SK-N-SH treated with all-trans-retinoic acid at 6 μM for 48 hours (cell line): Measurements from ENCODE around the gene MT1H.

ENCODE experiments used
- ATAC-seq: fragments of 200-7000 bp; cut with Tn5 transposase; 3 replicates; pipeline ENCODE4 v1.9.1; 2020; ENCODE audit warnings: mild to moderate bottlenecking, moderate library complexity
- ARNTL ChIP-seq: fragments of 450-650 bp; formaldehyde crosslinking; IDR thresholded peaks from 2 replicates; pipeline ENCODE4 v1.5.0; 2020; ENCODE audit warnings: low read depth, mild to moderate bottlenecking, moderate library complexity, borderline replicate concordance
- CREB5 ChIP-seq: fragments of 250-450 bp; sonication (Bioruptor Pico); IDR thresholded peaks from 2 replicates; pipeline ENCODE4 v1.5.1; 2020; ENCODE audit warnings: low read depth, mild to moderate bottlenecking, moderate library complexity
- CSDC2 ChIP-seq: fragments of 250-450 bp; sonication (Bioruptor Pico); IDR thresholded peaks from 2 replicates; pipeline ENCODE4 v1.5.0; 2020; ENCODE audit warnings: mild to moderate bottlenecking, moderate library complexity
- ESRRG ChIP-seq: fragments of 250-450 bp; sonication (Bioruptor Pico); IDR thresholded peaks from 2 replicates; pipeline ENCODE4 v1.6.1; 2021; ENCODE audit warnings: mild to moderate bottlenecking
- GLIS3 ChIP-seq: fragments of 250-450 bp; sonication (Bioruptor Pico); IDR thresholded peaks from 2 replicates; pipeline ENCODE4 v1.5.0; 2020; ENCODE audit warnings: mild to moderate bottlenecking, moderate library complexity
- ISL1 ChIP-seq: fragments of 250-450 bp; sonication (Bioruptor Pico); IDR thresholded peaks from 2 replicates; pipeline ENCODE4 v2.1.2; 2022; ENCODE audit warnings: mild to moderate bottlenecking, moderate library complexity
- OSR1 ChIP-seq: fragments of 250-450 bp; sonication (Bioruptor Pico); IDR thresholded peaks from 2 replicates; pipeline ENCODE4 v1.8.0; 2022; ENCODE audit warnings: moderate library complexity, mild to moderate bottlenecking, inconsistent platforms
- PATZ1 ChIP-seq: fragments of 250-450 bp; sonication (Bioruptor Pico); IDR thresholded peaks from 2 replicates; pipeline ENCODE4 v1.8.0; 2020; ENCODE audit warnings: mild to moderate bottlenecking, moderate library complexity, borderline replicate concordance
- POU6F1 ChIP-seq: fragments of 250-450 bp; sonication (Bioruptor Pico); IDR thresholded peaks from 2 replicates; pipeline ENCODE4 v1.8.0; 2021; ENCODE audit warnings: low read depth, mild to moderate bottlenecking, moderate library complexity, borderline replicate concordance
- PPARA ChIP-seq: fragments of 250-450 bp; sonication (Bioruptor Pico); IDR thresholded peaks from 2 replicates; pipeline ENCODE4 v1.5.0; 2020; ENCODE audit warnings: mild to moderate bottlenecking, borderline replicate concordance
- RARB ChIP-seq: fragments of 250-450 bp; sonication (Bioruptor Pico); IDR thresholded peaks from 2 replicates; pipeline ENCODE4 v1.8.0; 2021; ENCODE audit warnings: mild to moderate bottlenecking, moderate library complexity
- SNAI2 ChIP-seq: fragments of 250-450 bp; sonication (Bioruptor Pico); IDR thresholded peaks from 2 replicates; pipeline ENCODE4 v1.5.0; 2020; ENCODE audit warnings: mild to moderate bottlenecking, moderate library complexity
- TCF4 ChIP-seq: fragments of 250-450 bp; sonication (Bioruptor Pico); IDR thresholded peaks from 2 replicates; pipeline ENCODE4 v1.8.0; 2021; ENCODE audit warnings: mild to moderate bottlenecking, moderate library complexity, borderline replicate concordance
- TOX ChIP-seq: fragments of 250-450 bp; sonication (Bioruptor Pico); IDR thresholded peaks from 2 replicates; pipeline ENCODE4 v1.8.0; 2021; ENCODE audit warnings: mild to moderate bottlenecking, moderate library complexity, borderline replicate concordance
- TSHZ2 ChIP-seq: fragments of 250-450 bp; sonication (Bioruptor Pico); IDR thresholded peaks from 2 replicates; pipeline ENCODE4 v1.5.0; 2020; ENCODE audit warnings: mild to moderate bottlenecking, moderate library complexity
- ZFP3 ChIP-seq: fragments of 250-450 bp; sonication (Bioruptor Pico); IDR thresholded peaks from 2 replicates; pipeline ENCODE4 v1.5.0; 2020; ENCODE audit warnings: mild to moderate bottlenecking, moderate library complexity
- ZFP30 ChIP-seq: fragments of 450-650 bp; formaldehyde crosslinking; IDR thresholded peaks from 2 replicates; pipeline ENCODE4 v1.5.0; 2022; ENCODE audit warnings: mild to moderate bottlenecking, moderate library complexity
- ZNF565 ChIP-seq: fragments of 450-650 bp; formaldehyde crosslinking; conservative IDR thresholded peaks from 2 replicates; pipeline ENCODE4 v1.5.0; 2020; ENCODE audit warnings: low read depth, mild to moderate bottlenecking, moderate library complexity
- ZNF70 ChIP-seq: fragments of 450-650 bp; formaldehyde crosslinking; IDR thresholded peaks from 2 replicates; pipeline ENCODE4 v1.5.0; 2020; ENCODE audit warnings: mild to moderate bottlenecking, moderate library complexity
- ZNF8 ChIP-seq: fragments of 450-650 bp; formaldehyde crosslinking; IDR thresholded peaks from 2 replicates; pipeline ENCODE4 v1.5.0; 2020; ENCODE audit warnings: mild to moderate bottlenecking, moderate library complexity
- TF ChIP-seq, protein P1 (sequence below): fragments of 250-450 bp; sonication (Bioruptor Pico); IDR thresholded peaks from 2 replicates; pipeline ENCODE4 v1.5.1; 2021; ENCODE audit warnings: mild to moderate bottlenecking, moderate library complexity

The MT1H gene

GRCh38 chr16:56709443-56710040 lies 39.9 kb downstream of the MT1H start (continued):
- no peak for TF ChIP-seq OSR1 (CRISPR knock-in tag)

GRCh38 chr16:56710181-56710737 lies 40.6 kb downstream of the MT1H start:
- no peak for ATAC-seq
- TF ChIP-seq ZNF8 (CRISPR knock-in tag) (no peak), POU6F1 (CRISPR knock-in tag) (no peak), ZNF70 (CRISPR knock-in tag) (no peak), TCF4 (no peak), PATZ1 (CRISPR knock-in tag) (no peak), TSHZ2 (CRISPR knock-in tag) (no peak), ZNF565 (CRISPR knock-in tag) (no peak), CSDC2 (CRISPR knock-in tag) (no peak), GLIS3 (CRISPR knock-in tag) (no peak), SNAI2 (CRISPR knock-in tag) (no peak), ZFP30 (no peak), ARNTL (CRISPR knock-in tag) (no peak)
- TF ChIP-seq, protein P1, sequence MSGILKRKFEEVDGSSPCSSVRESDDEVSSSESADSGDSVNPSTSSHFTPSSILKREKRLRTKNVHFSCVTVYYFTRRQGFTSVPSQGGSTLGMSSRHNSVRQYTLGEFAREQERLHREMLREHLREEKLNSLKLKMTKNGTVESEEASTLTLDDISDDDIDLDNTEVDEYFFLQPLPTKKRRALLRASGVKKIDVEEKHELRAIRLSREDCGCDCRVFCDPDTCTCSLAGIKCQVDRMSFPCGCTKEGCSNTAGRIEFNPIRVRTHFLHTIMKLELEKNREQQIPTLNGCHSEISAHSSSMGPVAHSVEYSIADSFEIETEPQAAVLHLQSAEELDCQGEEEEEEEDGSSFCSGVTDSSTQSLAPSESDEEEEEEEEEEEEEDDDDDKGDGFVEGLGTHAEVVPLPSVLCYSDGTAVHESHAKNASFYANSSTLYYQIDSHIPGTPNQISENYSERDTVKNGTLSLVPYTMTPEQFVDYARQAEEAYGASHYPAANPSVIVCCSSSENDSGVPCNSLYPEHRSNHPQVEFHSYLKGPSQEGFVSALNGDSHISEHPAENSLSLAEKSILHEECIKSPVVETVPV (CRISPR knock-in tag): no peak

DNA sequence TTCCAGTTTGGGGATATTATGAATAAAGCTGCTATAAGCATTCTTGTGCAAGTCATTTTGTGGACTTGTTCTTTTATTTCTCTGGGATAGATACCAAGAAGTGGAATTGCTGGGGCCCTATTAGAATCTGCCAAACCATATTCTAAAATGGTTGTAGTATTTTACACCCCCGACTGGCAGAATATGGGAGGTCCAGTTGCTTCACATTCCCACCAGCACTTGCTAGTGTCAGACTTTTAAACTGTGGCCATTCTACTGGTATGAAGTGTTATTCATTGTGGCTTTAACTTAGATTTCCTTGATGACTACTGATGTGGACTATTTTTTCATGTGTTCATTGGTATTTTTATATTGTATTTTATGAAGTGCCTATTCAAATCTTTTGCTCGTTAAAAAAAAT lies 42.2 kb downstream of the MT1H start:
- no peak for ATAC-seq
- no peak for TF ChIP-seq PPARA (CRISPR knock-in tag)
- no peak for TF ChIP-seq ESRRG (CRISPR knock-in tag)
- no peak for TF ChIP-seq PATZ1 (CRISPR knock-in tag)
- no peak for TF ChIP-seq ZNF8 (CRISPR knock-in tag)
- TF ChIP-seq CREB5: no peak
- TF ChIP-seq ZNF70 (CRISPR knock-in tag): no peak
- TF ChIP-seq TCF4: no peak
- TF ChIP-seq TOX (CRISPR knock-in tag): no peak
- no peak for TF ChIP-seq GLIS3 (CRISPR knock-in tag)
- no peak for TF ChIP-seq TSHZ2 (CRISPR knock-in tag)
- TF ChIP-seq, protein P1 (CRISPR knock-in tag): no peak
- TF ChIP-seq SNAI2 (CRISPR knock-in tag): no peak
- TF ChIP-seq ZFP30: no peak
- TF ChIP-seq RARB (CRISPR knock-in tag): no peak
- no peak for TF ChIP-seq ZFP3 (CRISPR knock-in tag)
- TF ChIP-seq ZNF565 (CRISPR knock-in tag): no peak
- TF ChIP-seq ISL1 (CRISPR knock-in tag): no peak
